A673 (cell line): ENCODE data around the gene LCE6A.

Experiments used
- EZH2 ChIP-seq: fragments of 200-600 bp; sonication (generic); IDR thresholded peaks from 2 replicates; pipeline ENCODE4 v1.6.1; 2017; ENCODE audit warnings: borderline replicate concordance, low read depth, mild to moderate bottlenecking, mixed read lengths, antibody characterized with exemption, low read length; ENCODE audit not compliant: poor library complexity, severe bottlenecking
- TF ChIP-seq, protein P1 (sequence below): fragments of 300-800, 200-600 bp; sonication (generic); conservative IDR thresholded peaks from 2 replicates; pipeline ENCODE4 v1.5.1; 2017; ENCODE audit warnings: low read depth, mild to moderate bottlenecking, antibody characterized with exemption, low read length, moderate library complexity, mixed read lengths

GRCh38 chr1:152884085-152884484 lies 41.4 kb downstream of the LCE6A start:
- TF ChIP-seq, protein P1, sequence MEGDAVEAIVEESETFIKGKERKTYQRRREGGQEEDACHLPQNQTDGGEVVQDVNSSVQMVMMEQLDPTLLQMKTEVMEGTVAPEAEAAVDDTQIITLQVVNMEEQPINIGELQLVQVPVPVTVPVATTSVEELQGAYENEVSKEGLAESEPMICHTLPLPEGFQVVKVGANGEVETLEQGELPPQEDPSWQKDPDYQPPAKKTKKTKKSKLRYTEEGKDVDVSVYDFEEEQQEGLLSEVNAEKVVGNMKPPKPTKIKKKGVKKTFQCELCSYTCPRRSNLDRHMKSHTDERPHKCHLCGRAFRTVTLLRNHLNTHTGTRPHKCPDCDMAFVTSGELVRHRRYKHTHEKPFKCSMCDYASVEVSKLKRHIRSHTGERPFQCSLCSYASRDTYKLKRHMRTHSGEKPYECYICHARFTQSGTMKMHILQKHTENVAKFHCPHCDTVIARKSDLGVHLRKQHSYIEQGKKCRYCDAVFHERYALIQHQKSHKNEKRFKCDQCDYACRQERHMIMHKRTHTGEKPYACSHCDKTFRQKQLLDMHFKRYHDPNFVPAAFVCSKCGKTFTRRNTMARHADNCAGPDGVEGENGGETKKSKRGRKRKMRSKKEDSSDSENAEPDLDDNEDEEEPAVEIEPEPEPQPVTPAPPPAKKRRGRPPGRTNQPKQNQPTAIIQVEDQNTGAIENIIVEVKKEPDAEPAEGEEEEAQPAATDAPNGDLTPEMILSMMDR: no peak
- TF ChIP-seq EZH2: no peak
